Lower leg skin (tissue), 4 donors: Measurements from ENCODE around the gene IPCEF1. TPM values are rescaled to one million over a fixed set of nuclear protein-coding genes. Genes with fewer than 3 reads are reported as not detected.
"Not testable (repeated sequence)": the region's sequence is repeated elsewhere in the genome, so short reads cannot be mapped to it uniquely, and the experiment has no call there.

Experiments used
- DNase-seq, 2 donors: peaks; one replicate each; pipeline ENCODE4 v3.0.0-alpha.2; 2019; ENCODE audit warnings: low spot score in 2 of 2
- H3K4me3 ChIP-seq: fragments of 200-600 bp; sonication (generic); 2 replicates; pipeline ENCODE4 v1.5.1; 2017; ENCODE audit warnings: mild to moderate bottlenecking, low read depth; ENCODE audit not compliant: poor library complexity, severe bottlenecking
- CTCF ChIP-seq, 3 donors: fragments of 450-650 bp; IDR thresholded peaks; one replicate each; pipeline ENCODE4 v1.5.1; 2016; ENCODE audit warnings: antibody characterized with exemption in 3 of 3, mild to moderate bottlenecking in 3 of 3, moderate library complexity in 2 of 3
- POLR2A ChIP-seq, 2 donors: fragments of 450-650 bp; IDR thresholded peaks; one replicate each; pipeline ENCODE4 v1.6.1; 2016 to 2017; ENCODE audit warnings: antibody characterized with exemption in 2 of 2, mild to moderate bottlenecking in 1 of 2, moderate library complexity in 1 of 2
- WGBS, 2 donors: methylation state at CpG; one replicate each; pipeline ENCODE4 v1.1.5; 2018; 5-methylcytosine and 5-hydroxymethylcytosine counted together
- intact Hi-C: fragments of 100-400 bp; cut with DNase I; formaldehyde crosslinking; loops from one replicate; pipeline ENCODE4 v1.15.0; 2023; ENCODE audit warnings: low total_unique reads
- total RNA-seq, 4 donors: library from RNA; depleted of rRNA; stranded (reverse); fragments of >200 nt; gene quantifications; one replicate each; pipeline ENCODE4 v1.1.0, GENCODE V29; 2016

The IPCEF1 gene
- total RNA-seq, 4 donors from 2014 or later, result 0.67 to 1.7 (median 0.97) TPM

GRCh38 chr6:154209555-154209954 is 147.0 kb downstream of the IPCEF1 start:
- TF ChIP-seq POLR2A (IDR thresholded peaks at IDR 0.05) (no peak), CTCF (IDR thresholded peaks at IDR 0.05) (no peak)
- no peak overlapping the region for H3K4me3 ChIP-seq
- DNase-seq, result no peak
- intact Hi-C loops, result no loop called here
- WGBS, 2 donors, result 60 to 61% methylated on average over 3 of the region's 3 CpGs

DNA sequence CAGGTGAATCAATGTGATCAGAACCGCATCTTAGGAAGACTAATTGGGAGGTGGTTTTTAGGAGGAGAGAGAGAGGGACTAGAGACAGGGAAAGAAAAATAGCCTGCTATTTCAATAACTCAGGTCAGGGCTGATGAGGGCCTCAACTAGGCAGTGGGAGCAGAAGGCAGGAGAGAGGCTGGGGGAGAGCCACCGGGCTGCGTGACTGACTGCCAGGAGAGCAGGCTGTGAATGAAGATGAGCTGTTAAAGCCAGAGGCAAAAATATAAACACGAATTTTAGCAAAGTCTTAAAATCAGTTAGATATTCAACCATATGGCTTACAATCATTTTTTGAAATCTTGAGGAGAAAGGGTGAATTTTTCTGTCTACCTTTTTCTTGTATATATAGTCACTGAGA is 149.6 kb downstream of the IPCEF1 start:
- WGBS, 2 donors, result 56 to 63% methylated on average over 4 of the region's 4 CpGs
- no peak for DNase-seq

DNA sequence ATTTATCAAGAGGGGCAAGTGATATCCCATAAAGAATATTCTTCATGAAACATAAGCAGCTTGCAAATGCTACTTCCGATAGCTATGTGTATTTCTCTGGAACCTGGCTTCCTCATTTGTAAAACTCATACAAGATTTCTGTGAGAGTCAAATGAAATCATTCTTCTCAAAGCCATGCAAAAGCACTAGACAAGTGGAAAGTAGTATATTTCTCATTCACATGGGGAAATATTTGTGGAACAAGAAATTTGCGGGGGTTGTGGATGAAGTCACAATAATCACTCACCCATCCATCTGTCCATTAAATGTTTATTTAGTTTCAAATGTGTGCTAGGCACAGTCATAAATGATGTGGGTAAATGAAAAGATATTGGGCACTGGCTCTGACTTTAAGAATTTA is 150.5 kb downstream of the IPCEF1 start:
- WGBS, 2 donors, result 89 to 92% methylated on average over 2 of the region's 2 CpGs
- TF ChIP-seq POLR2A (IDR thresholded peaks at IDR 0.05), result no peak
- TF ChIP-seq CTCF (IDR thresholded peaks at IDR 0.05), result no peak
- intact Hi-C loops, result no loop called here
- no peak for DNase-seq
- no peak overlapping the region for H3K4me3 ChIP-seq

More for the DNA sequence above, 149.6 kb downstream of the IPCEF1 start:
- intact Hi-C loops, result no loop called here
- H3K4me3 ChIP-seq, result no peak overlapping the region
- TF ChIP-seq CTCF (IDR thresholded peaks at IDR 0.05), result no peak
- TF ChIP-seq POLR2A (IDR thresholded peaks at IDR 0.05), result no peak

DNA sequence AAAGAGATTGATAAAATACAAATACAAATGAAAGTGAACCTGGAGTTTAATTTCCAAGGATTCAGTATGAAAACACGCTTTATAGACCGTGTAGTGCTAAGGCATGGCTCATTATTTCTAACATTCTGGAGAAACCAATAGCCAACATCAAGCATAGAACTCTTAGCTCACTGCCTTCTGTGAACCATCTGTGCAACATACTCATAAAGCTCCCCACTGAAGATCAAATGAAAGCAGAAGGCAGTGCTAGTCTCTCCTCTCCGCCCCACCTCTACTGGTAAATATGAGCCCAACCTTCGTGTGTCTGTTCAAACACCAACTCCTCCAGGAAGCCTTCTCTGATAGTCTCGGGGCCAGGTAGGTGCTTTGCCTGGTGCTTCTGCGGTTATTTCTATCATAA is 153.6 kb downstream of the IPCEF1 start:
- DNase-seq, result no peak
- intact Hi-C loops, result no loop called here
- no peak for TF ChIP-seq CTCF (IDR thresholded peaks at IDR 0.05)
- TF ChIP-seq POLR2A (IDR thresholded peaks at IDR 0.05), result no peak
- 76 to 84% methylated on average over 6 of the region's 6 CpGs for WGBS, 2 donors
- H3K4me3 ChIP-seq, result no peak overlapping the region

GRCh38 chr6:154202339-154202738 is 154.3 kb downstream of the IPCEF1 start:
- TF ChIP-seq CTCF (IDR thresholded peaks at IDR 0.05) (no peak), POLR2A (IDR thresholded peaks at IDR 0.05) (no peak)
- 76 to 77% methylated on average over 3 of the region's 3 CpGs for WGBS, 2 donors
- H3K4me3 ChIP-seq, result no peak overlapping the region
- no peak for DNase-seq
- intact Hi-C loops, result no loop called here

DNA sequence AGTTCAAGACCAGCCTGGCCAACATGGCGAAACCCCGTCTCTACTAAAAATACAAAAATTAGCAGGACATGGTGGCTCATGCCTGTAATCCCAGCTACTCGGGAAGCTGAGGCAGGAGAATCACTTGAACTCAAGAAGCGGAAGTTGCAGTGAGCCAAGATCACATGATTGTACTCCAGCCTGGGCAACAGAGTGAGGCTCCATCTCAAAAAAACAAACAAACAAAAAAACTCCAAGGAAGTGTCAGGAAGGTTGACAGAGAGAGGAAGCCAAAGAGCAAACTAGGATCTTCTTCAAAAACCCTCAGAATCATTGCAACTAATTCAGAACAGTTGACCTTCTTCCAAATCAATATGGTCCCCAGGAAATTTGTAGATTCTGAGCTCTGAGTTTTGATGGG is 154.9 kb downstream of the IPCEF1 start:
- intact Hi-C loops, DNase-seq, H3K4me3 ChIP-seq: not testable (repeated sequence)
- 97% methylated on average over 4 of the region's 4 CpGs for WGBS, 2 donors
